ENCODE data around the gene ARHGEF6.
"Not testable (repeated sequence)": the region's sequence is repeated elsewhere in the genome, so short reads cannot be mapped to it uniquely, and the experiment has no call there.

- not testable (repeated sequence) for TF ChIP-seq CTCF, MYC (IDR thresholded peaks at IDR 0.05; ENCODE audit: low read depth, low read length)
Measured at GRCh38 chrX:136819756-136820155, 39.0 kb upstream of the ARHGEF6 start.
